ENCODE results near the gene TMEM175.

- TF ChIP-seq EZH2 (IDR thresholded peaks at IDR 0.05; ENCODE audit: borderline replicate concordance, insufficient read depth, low read depth, low read length, poor library complexity, severe bottlenecking) (no peak), CTCF (IDR thresholded peaks at IDR 0.05) (no peak)
Measured at GRCh38 chr4:913280-913618, 19.0 kb upstream of the TMEM175 start.
